ENCODE measurements around the gene POLD1.
A peak's percentile ranks its signal among the peaks of the same experiment; 100 is the strongest.
"Not testable (repeated sequence)": the region's sequence is repeated elsewhere in the genome, so short reads cannot be mapped to it uniquely, and the experiment has no call there.

POLD1 gene

GRCh38 chr19:50383852-50384684, at the start of gene POLD1:
Gene POLD1, plus strand, starts transcription at chr19:50384347. Its CDS starts 14,505 bp downstream, at chr19:50398852.
- peak; percentile 51 for DNase-seq

GRCh38 chr19:50334741-50335421, 49.3 kb upstream of the POLD1 start:
- no peak for DNase-seq

GRCh38 chr19:50337031-50337430, 47.1 kb upstream of the POLD1 start:
- DNase-seq: not testable (repeated sequence)

- DNase-seq: no peak
Observed at GRCh38 chr19:50340331-50340730, 43.8 kb upstream of the POLD1 start.

GRCh38 chr19:50341091-50341564, 43.0 kb upstream of the POLD1 start:
- peak; percentile 94 for DNase-seq

GRCh38 chr19:50344661-50345318, 39.4 kb upstream of the POLD1 start:
- peak; percentile 73 for DNase-seq

GRCh38 chr19:50347089-50347581, 37.0 kb upstream of the POLD1 start:
- DNase-seq: not testable (repeated sequence)

- no peak for DNase-seq
Observed at GRCh38 chr19:50349277-50350057, 34.7 kb upstream of the POLD1 start.

GRCh38 chr19:50352242-50352641, 31.9 kb upstream of the POLD1 start:
- DNase-seq: no peak

- not testable (repeated sequence) for DNase-seq
Observed at GRCh38 chr19:50353487-50353880, 30.7 kb upstream of the POLD1 start.

- DNase-seq: no peak
Observed at GRCh38 chr19:50356691-50357177, 27.4 kb upstream of the POLD1 start.

GRCh38 chr19:50357178-50358100, 26.7 kb upstream of the POLD1 start:
- DNase-seq: no peak

- DNase-seq: no peak
Observed at GRCh38 chr19:50358483-50359327, 25.4 kb upstream of the POLD1 start.

- no peak for DNase-seq
Observed at GRCh38 chr19:50359328-50359818, 24.8 kb upstream of the POLD1 start.

- DNase-seq: no peak
Observed at GRCh38 chr19:50361290-50362029, 22.7 kb upstream of the POLD1 start.

GRCh38 chr19:50362030-50362412, 22.1 kb upstream of the POLD1 start:
- no peak for DNase-seq

- DNase-seq: no peak
Observed at GRCh38 chr19:50362656-50363424, 21.3 kb upstream of the POLD1 start.

All from SIG-M5 (cell line).